ENCODE measurements around the gene CDH5. TPM values are rescaled to one million over a fixed set of nuclear protein-coding genes. Genes with fewer than 3 reads are reported as not detected.

The CDH5 gene
- total and polyA plus RNA-seq, 4 donors: 29.9 to 196 (median 81.1) TPM

DNA sequence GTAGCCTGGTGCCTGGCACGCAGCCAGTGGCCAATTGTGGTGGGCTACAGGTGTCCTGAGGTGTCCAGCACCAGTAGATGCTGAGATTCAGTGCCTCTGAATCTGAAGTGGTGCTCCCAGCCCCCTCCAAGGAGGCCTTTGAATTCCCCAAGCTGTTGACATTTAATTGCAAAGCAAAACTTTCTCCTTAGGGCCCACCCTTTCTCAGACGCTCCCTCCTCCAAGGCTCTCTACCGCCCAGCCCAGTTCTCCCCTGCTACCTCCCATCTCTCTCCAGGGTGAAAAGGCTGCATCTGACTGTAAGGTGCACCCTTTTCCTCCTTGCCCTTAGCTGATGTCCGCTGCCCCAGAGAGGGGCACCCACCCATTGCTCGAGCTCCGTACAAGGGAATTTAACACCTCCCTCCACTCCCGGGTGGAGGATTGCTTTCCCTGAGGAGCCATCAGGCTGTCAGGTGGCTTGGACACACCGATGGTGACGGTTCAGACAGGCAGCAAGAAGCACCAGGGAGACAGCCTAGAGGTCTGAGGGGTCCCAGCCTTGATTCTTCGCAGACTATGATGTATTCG, 62.3 kb downstream of the CDH5 start:
- H3K27ac ChIP-seq (ENCODE audit: low read depth in 1 of 2, low read length in 1 of 2): no peak overlapping the region
- H3K27me3 ChIP-seq (ENCODE audit: control insufficient read depth in 3 of 3, insufficient read depth in 3 of 3, low read length in 2 of 3): peaks cover 0 to 41% (median 3%) of the 10 kb centered on the region in 3 donors
- ATAC-seq (ENCODE audit: insufficient read depth, low FRiP score) (no peak), DNase-seq (peak in 1 of 3 donors; percentile 12)
- peaks cover 0 to 34% (median 2%) of the 10 kb centered on the region in 5 donors for H3K4me1 ChIP-seq (ENCODE audit: control insufficient read depth in 5 of 5, insufficient read depth in 5 of 5, low read length in 5 of 5)
- 42 to 50% methylated on average over 11 of the region's 11 CpGs for WGBS, 2 donors
- H3K9me3 ChIP-seq (ENCODE audit: control insufficient read depth in 4 of 4, insufficient read depth in 3 of 4, low read length in 3 of 4): peaks cover 0 to 3% (median 0%) of the 10 kb centered on the region in 4 donors
- H3K9ac ChIP-seq (ENCODE audit: insufficient read depth in 1 of 2, low read length in 2 of 2): no peak overlapping the region
- no peaks in the 10 kb centered on the region for H3K36me3 ChIP-seq (ENCODE audit: control insufficient read depth in 4 of 4, insufficient read depth in 4 of 4, low read length in 4 of 4)
- TF ChIP-seq CTCF (IDR thresholded peaks at IDR 0.05; ENCODE audit: control extremely low read depth, extremely low read depth): no peak
- no peak overlapping the region for H3K4me3 ChIP-seq

- DNase-seq: peak in 1 of 3 donors; percentile 10
- H3K27ac ChIP-seq (ENCODE audit: low read depth in 1 of 2, low read length in 1 of 2): no peak overlapping the region
- H3K27me3 ChIP-seq (ENCODE audit: control insufficient read depth in 3 of 3, insufficient read depth in 3 of 3, low read length in 2 of 3): peaks cover 0 to 41% (median 3%) of the 10 kb centered on the region in 3 donors
- ATAC-seq (ENCODE audit: insufficient read depth, low FRiP score): no peak
- H3K4me3 ChIP-seq: no peak overlapping the region
- peaks cover 0 to 34% (median 2%) of the 10 kb centered on the region in 5 donors for H3K4me1 ChIP-seq (ENCODE audit: control insufficient read depth in 5 of 5, insufficient read depth in 5 of 5, low read length in 5 of 5)
- H3K9me3 ChIP-seq (ENCODE audit: control insufficient read depth in 4 of 4, insufficient read depth in 3 of 4, low read length in 3 of 4): peaks cover 0 to 3% (median 0%) of the 10 kb centered on the region in 4 donors
- H3K9ac ChIP-seq (ENCODE audit: insufficient read depth in 1 of 2, low read length in 2 of 2): no peak overlapping the region
- TF ChIP-seq CTCF (IDR thresholded peaks at IDR 0.05; ENCODE audit: control extremely low read depth, extremely low read depth): no peak
- 66 to 71% methylated on average over 9 of the region's 9 CpGs for WGBS, 2 donors
- no peaks in the 10 kb centered on the region for H3K36me3 ChIP-seq (ENCODE audit: control insufficient read depth in 4 of 4, insufficient read depth in 4 of 4, low read length in 4 of 4)
These were observed 62.9 kb downstream of the CDH5 start for GRCh38 chr16:66429290-66429962.

- H3K9ac ChIP-seq (ENCODE audit: insufficient read depth in 1 of 2, low read length in 2 of 2): no peak overlapping the region
- H3K4me1 ChIP-seq (ENCODE audit: control insufficient read depth in 5 of 5, insufficient read depth in 5 of 5, low read length in 5 of 5): peaks cover 0 to 34% (median 2%) of the 10 kb centered on the region in 5 donors
- no peak for DNase-seq
- peaks cover 0 to 37% (median 3%) of the 10 kb centered on the region in 3 donors for H3K27me3 ChIP-seq (ENCODE audit: control insufficient read depth in 3 of 3, insufficient read depth in 3 of 3, low read length in 2 of 3)
- H3K9me3 ChIP-seq (ENCODE audit: control insufficient read depth in 4 of 4, insufficient read depth in 3 of 4, low read length in 3 of 4): peaks cover 0 to 3% (median 0%) of the 10 kb centered on the region in 4 donors
- no peak for ATAC-seq (ENCODE audit: insufficient read depth, low FRiP score)
- no peak overlapping the region for H3K27ac ChIP-seq (ENCODE audit: low read depth in 1 of 2, low read length in 1 of 2)
- no peak for TF ChIP-seq CTCF (IDR thresholded peaks at IDR 0.05; ENCODE audit: control extremely low read depth, extremely low read depth)
- WGBS, 2 donors: 70 to 79% methylated on average over 3 of the region's 3 CpGs
- no peak overlapping the region for H3K4me3 ChIP-seq
- H3K36me3 ChIP-seq (ENCODE audit: control insufficient read depth in 4 of 4, insufficient read depth in 4 of 4, low read length in 4 of 4): no peaks in the 10 kb centered on the region
These were observed 63.7 kb downstream of the CDH5 start for GRCh38 chr16:66430214-66430613.
